Ishikawa (cell line): ENCODE measurements around the gene PLD6.

Experiments
- CEBPB ChIP-seq: IDR thresholded peaks from 2 replicates; pipeline ENCODE4 v1.6.1; 2012
- CREB1 ChIP-seq: IDR thresholded peaks from 2 replicates; pipeline ENCODE4 v1.6.1; 2012; ENCODE audit warnings: low read depth
- EGR1 ChIP-seq: IDR thresholded peaks from 2 replicates; pipeline ENCODE4 v1.6.1; 2012
- EP300 ChIP-seq: IDR thresholded peaks from 2 replicates; pipeline ENCODE4 v1.6.1; 2012; ENCODE audit warnings: borderline replicate concordance
- FOXM1 ChIP-seq: IDR thresholded peaks from 2 replicates; pipeline ENCODE4 v1.6.1; 2012; ENCODE audit warnings: low read depth, borderline replicate concordance
- NFIC ChIP-seq: IDR thresholded peaks from 2 replicates; pipeline ENCODE4 v1.6.1; 2012
- RAD21 ChIP-seq: IDR thresholded peaks from 2 replicates; pipeline ENCODE4 v1.6.1; 2012; ENCODE audit warnings: low read depth
- TAF1 ChIP-seq: IDR thresholded peaks from 2 replicates; pipeline ENCODE4 v1.6.1; 2012; ENCODE audit warnings: low read depth, mild to moderate bottlenecking
- TCF12 ChIP-seq: IDR thresholded peaks from 2 replicates; pipeline ENCODE4 v1.6.1; 2012; ENCODE audit warnings: low read depth
- TEAD4 ChIP-seq: IDR thresholded peaks from 2 replicates; pipeline ENCODE4 v1.6.1; 2012
- YY1 ChIP-seq: IDR thresholded peaks from 2 replicates; pipeline ENCODE4 v1.6.1; 2012; ENCODE audit warnings: low read depth
- ZBTB7A ChIP-seq: IDR thresholded peaks from 2 replicates; pipeline ENCODE4 v1.6.1; 2012; ENCODE audit warnings: low read depth
- TF ChIP-seq, protein P1 (sequence below): IDR thresholded peaks from 2 replicates; pipeline ENCODE4 v1.6.1; 2012
- TF ChIP-seq, protein P2 (sequence below): IDR thresholded peaks from 2 replicates; pipeline ENCODE4 v1.6.1; 2012; ENCODE audit warnings: low read depth, mild to moderate bottlenecking
- TF ChIP-seq, protein P3 (sequence below): IDR thresholded peaks from 2 replicates; pipeline ENCODE4 v1.6.1; 2012

The PLD6 gene

DNA sequence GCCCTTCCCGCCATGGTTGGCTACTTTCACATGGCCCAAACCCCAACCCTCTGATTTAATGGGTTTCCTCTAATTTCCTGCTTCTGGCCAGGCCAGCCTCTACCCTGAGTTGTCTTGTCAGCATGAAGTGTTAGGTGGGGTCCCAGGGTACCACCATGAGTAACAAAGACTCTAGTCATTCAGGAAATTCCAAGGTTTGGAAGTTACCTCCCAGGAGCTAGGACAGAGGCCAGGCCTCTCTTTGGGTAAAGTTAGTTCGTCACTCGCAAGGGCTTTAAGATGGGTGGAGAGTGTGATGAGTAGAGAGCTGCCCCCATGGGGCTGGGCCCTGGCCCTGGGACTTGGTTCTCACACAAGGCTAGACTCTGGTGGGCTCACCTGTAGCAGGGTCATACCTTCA, 54.6 kb downstream of the PLD6 start:
- TF ChIP-seq ZBTB7A: no peak
- no peak for TF ChIP-seq EP300
- TF ChIP-seq, protein P1, sequence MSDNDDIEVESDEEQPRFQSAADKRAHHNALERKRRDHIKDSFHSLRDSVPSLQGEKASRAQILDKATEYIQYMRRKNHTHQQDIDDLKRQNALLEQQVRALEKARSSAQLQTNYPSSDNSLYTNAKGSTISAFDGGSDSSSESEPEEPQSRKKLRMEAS: 0 out of 2 replicates have a peak, but pooled peaks have one; percentile 17
- no peak for TF ChIP-seq FOXM1
- TF ChIP-seq EGR1: no peak
- TF ChIP-seq, protein P2, sequence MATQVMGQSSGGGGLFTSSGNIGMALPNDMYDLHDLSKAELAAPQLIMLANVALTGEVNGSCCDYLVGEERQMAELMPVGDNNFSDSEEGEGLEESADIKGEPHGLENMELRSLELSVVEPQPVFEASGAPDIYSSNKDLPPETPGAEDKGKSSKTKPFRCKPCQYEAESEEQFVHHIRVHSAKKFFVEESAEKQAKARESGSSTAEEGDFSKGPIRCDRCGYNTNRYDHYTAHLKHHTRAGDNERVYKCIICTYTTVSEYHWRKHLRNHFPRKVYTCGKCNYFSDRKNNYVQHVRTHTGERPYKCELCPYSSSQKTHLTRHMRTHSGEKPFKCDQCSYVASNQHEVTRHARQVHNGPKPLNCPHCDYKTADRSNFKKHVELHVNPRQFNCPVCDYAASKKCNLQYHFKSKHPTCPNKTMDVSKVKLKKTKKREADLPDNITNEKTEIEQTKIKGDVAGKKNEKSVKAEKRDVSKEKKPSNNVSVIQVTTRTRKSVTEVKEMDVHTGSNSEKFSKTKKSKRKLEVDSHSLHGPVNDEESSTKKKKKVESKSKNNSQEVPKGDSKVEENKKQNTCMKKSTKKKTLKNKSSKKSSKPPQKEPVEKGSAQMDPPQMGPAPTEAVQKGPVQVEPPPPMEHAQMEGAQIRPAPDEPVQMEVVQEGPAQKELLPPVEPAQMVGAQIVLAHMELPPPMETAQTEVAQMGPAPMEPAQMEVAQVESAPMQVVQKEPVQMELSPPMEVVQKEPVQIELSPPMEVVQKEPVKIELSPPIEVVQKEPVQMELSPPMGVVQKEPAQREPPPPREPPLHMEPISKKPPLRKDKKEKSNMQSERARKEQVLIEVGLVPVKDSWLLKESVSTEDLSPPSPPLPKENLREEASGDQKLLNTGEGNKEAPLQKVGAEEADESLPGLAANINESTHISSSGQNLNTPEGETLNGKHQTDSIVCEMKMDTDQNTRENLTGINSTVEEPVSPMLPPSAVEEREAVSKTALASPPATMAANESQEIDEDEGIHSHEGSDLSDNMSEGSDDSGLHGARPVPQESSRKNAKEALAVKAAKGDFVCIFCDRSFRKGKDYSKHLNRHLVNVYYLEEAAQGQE: no peak
- no peak for TF ChIP-seq YY1

DNA sequence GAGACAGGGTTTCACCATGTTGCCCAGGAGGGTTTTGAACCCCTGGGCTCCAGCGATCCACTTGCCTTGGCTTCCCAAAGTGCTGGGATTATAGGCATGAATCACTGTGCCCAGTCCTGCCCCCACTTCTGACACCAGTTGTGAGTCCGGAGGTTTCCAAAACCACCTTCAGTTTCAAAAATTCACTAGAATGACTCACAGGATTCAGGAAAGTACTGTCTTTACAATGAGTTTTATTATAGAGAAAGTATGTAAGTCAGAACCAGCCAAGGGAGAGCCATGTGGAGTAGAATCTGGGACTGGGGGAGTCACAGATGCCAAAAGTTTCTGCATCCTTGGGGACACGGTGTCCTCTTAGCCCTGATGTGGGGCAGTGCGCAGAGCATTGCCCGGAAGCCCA, 55.1 kb downstream of the PLD6 start:
- TF ChIP-seq EP300 (no peak), TCF12 (no peak), ZBTB7A (no peak), CEBPB (no peak), TEAD4 (no peak), RAD21 (no peak), EGR1 (no peak), TAF1 (no peak), YY1 (no peak), FOXM1 (no peak), CREB1 (no peak), NFIC (no peak)
- TF ChIP-seq, protein P3, sequence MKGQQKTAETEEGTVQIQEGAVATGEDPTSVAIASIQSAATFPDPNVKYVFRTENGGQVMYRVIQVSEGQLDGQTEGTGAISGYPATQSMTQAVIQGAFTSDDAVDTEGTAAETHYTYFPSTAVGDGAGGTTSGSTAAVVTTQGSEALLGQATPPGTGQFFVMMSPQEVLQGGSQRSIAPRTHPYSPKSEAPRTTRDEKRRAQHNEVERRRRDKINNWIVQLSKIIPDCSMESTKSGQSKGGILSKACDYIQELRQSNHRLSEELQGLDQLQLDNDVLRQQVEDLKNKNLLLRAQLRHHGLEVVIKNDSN: no peak
- TF ChIP-seq, protein P1: no peak
- TF ChIP-seq, protein P2: no peak
